Right cardiac atrium (tissue), 5 donors: ENCODE measurements around the gene MTHFD1L. TPM values are rescaled to one million over a fixed set of nuclear protein-coding genes. Genes with fewer than 3 reads are reported as not detected.
A peak's percentile ranks its signal among the peaks of the same experiment; 100 is the strongest.
"Not testable (repeated sequence)": the region's sequence is repeated elsewhere in the genome, so short reads cannot be mapped to it uniquely, and the experiment has no call there.

ENCODE experiments used
- ATAC-seq, 2 donors: fragments of 200-7000 bp; cut with Tn5 transposase; one replicate each; pipeline versions ENCODE4 v1.8.0 to v1.9.1; 2020; ENCODE audit warnings: moderate library complexity in 2 of 2, mild to moderate bottlenecking in 1 of 2
- DNase-seq, 3 donors: peaks; one replicate each; pipeline ENCODE4 v3.0.0-alpha.2; 2020
- H3K27ac ChIP-seq: one replicate; pipeline ENCODE4 v1.5.1; 2013; ENCODE audit warnings: mild to moderate bottlenecking, low read length, control low read depth, moderate library complexity
- H3K27me3 ChIP-seq: one replicate; pipeline ENCODE4 v1.6.1; 2013; ENCODE audit not compliant: control insufficient read depth, insufficient read depth
- H3K4me1 ChIP-seq: one replicate; pipeline ENCODE4 v1.6.1; 2013; ENCODE audit warnings: low read length; ENCODE audit not compliant: control insufficient read depth, insufficient read depth
- H3K4me3 ChIP-seq: one replicate; pipeline ENCODE4 v1.5.1; 2013; ENCODE audit warnings: low read length, control low read depth
- H3K9me3 ChIP-seq: one replicate; pipeline ENCODE4 v1.6.1; 2013; ENCODE audit warnings: low read length; ENCODE audit not compliant: control insufficient read depth
- WGBS: extraction: QIAGEN DNeasy Blood & Tissue Kit; methylation state at CpG from one replicate; pipeline ENCODE4 v1.1.7; 2013; 5-methylcytosine and 5-hydroxymethylcytosine counted together
- intact Hi-C, 4 donors: fragments of 100-400 bp; cut with DNase I; formaldehyde crosslinking; loops; one replicate each; pipeline versions ENCODE4 v1.11.0 to v1.14.0; 2022 to 2023
- polyA plus RNA-seq: library from polyadenylated mRNA; stranded (reverse); fragments of 200-250 nt; gene quantifications from one replicate; pipeline ENCODE4 v1.2.3, GENCODE V29; 2013
- total RNA-seq, 4 donors: library from RNA; stranded (reverse); fragmentation: NEBNext Ultra II Directional; extraction: Animal tissue kit (Norgen Biotek cat#: 25700); gene quantifications; one replicate each; pipeline ENCODE4 v1.2.1, GENCODE V29; 2021
- donor health status: healthy with polysubstance abuse.
- donor health status: DM: no; HTN: yes; CAD: no.
- donor health status: DM: no; HTN: no; CAD: no.
- donor health status: DM: no; HTN: yes; CAD: no; lungs with severe emphysema.
- donor health status: DM: yes; HTN: yes; CAD: no.

MTHFD1L gene
- total and polyA plus RNA-seq, 5 donors, result 2.4 to 18.2 (median 5.0) TPM

DNA sequence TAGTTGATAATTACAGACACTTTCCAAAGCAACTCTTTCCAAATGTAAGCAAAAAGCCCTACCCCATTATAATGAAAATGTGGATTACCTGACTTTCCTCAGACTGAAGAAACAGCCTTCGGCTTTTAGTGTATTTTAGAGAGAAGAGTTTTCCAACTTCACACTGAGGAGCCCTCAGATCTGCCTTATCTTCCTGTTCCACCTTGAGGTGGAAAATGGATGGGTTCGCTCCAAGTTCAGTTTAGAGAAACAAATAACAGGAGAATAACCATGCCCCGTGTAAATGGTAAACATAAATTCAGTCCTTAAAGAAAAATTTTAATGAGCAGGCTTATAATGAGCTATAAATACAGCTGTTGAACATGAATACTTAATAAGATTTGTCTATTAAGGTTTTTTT is 21.1 kb upstream of the MTHFD1L start:
- Histone ChIP-seq H3K9me3 (no peaks in the 10 kb centered on the region), H3K27me3 (no peaks in the 10 kb centered on the region), H3K4me3 (no peak overlapping the region), H3K27ac (no peak overlapping the region), H3K4me1 (no peaks in the 10 kb centered on the region)
- DNase-seq (no peak), ATAC-seq (no peak)
- 83% methylated on average over 3 of the region's 3 CpGs for WGBS
- intact Hi-C loops, result no loop called here

DNA sequence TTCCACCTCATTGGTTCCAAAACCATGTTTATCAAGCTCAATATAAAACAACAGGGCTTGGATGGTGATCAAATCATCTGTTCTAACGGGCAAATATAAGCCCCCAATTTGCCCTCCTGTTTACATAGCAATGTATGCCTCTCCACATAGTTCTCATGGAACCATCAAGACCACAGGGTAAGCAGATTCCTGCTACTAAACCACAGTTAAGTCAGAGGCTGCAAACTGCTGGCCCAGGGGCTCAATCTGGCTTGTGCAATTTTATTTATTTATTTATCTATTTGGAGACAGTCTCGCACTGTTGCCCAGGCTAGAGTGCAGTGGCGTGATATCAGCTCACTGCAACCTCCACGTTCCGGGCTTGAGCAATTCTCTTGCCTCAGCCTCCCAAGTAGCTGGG is 18.9 kb upstream of the MTHFD1L start:
- Histone ChIP-seq H3K27me3 (no peaks in the 10 kb centered on the region), H3K9me3 (no peaks in the 10 kb centered on the region), H3K4me1 (no peaks in the 10 kb centered on the region), H3K27ac (no peak overlapping the region), H3K4me3 (no peak overlapping the region)
- ATAC-seq (no peak), DNase-seq (no peak)
- WGBS, result 95% methylated on average over 5 of the region's 5 CpGs
- intact Hi-C loops, result no loop called here

DNA sequence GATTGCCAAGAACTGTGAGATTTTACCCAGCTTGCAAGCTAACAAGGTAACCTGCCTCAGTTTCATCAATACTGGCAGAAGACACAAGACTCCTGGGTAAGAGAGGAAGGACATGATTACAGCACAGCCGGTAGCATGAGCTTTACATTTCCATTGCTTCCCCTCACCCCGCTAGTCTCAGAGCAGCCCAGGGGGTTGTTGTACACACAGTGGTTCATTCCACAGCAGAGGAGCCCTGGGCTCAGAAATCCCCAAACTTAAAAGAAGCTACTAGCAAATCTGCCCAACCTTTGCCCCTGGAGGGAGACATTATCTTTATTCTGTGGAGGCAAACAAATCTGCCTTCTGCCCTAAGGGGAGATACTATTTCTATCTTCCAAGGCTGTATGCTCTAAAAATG is 17.1 kb upstream of the MTHFD1L start:
- H3K27ac ChIP-seq, result no peak overlapping the region
- WGBS, result 70% methylated on average over 2 of the region's 2 CpGs
- DNase-seq (no peak), ATAC-seq (no peak)
- H3K4me1 ChIP-seq, result no peaks in the 10 kb centered on the region
- H3K4me3 ChIP-seq, result no peak overlapping the region
- no peaks in the 10 kb centered on the region for H3K9me3 ChIP-seq
- intact Hi-C loops, result no loop called here
- H3K27me3 ChIP-seq, result no peaks in the 10 kb centered on the region

DNA sequence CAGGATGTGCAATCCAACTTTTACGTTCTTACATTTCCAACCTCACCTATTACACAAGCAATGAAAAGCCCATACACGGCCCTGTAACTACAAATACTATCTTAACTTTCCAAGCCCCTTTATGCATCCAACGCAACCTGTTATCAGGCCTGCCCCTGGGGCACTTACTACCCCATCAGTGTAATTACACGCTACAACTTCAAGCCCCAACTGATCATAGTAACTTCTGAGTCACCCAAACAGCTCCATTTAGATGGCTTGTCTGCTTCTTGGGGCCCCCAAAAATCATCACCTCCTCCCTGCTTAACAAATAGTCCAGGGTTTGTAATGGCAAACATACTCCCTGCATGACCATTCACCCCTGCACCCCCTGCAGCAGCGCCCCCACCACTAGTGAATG is 11.1 kb upstream of the MTHFD1L start:
- 89% methylated on average over 5 of the region's 5 CpGs for WGBS
- DNase-seq, result not testable (repeated sequence)

DNA sequence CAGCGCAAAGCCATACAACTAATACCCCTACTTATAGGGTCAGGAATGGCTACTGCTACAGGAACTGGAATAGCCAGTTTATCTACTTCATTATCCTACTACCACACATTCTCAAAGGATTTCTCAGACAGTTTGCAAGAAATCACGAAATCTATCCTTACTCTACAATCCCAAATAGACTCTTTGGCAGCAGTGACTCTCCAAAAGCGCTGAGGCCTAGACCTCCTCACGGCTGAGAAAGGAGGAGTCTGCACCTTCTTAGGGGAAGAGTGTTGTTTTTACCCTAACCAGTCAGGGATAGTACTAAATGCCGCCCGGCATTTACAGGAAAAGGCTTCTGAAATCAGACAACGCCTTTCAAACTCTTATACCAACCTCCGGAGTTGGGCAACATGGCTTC is 10.3 kb upstream of the MTHFD1L start:
- intact Hi-C loops, DNase-seq: not testable (repeated sequence)
- WGBS, result 98% methylated on average over 8 of the region's 8 CpGs

More for the DNA sequence above, 11.1 kb upstream of the MTHFD1L start:
- H3K4me3 ChIP-seq, H3K27me3 ChIP-seq, intact Hi-C loops, H3K27ac ChIP-seq, H3K9me3 ChIP-seq, ATAC-seq, H3K4me1 ChIP-seq: not testable (repeated sequence)

DNA sequence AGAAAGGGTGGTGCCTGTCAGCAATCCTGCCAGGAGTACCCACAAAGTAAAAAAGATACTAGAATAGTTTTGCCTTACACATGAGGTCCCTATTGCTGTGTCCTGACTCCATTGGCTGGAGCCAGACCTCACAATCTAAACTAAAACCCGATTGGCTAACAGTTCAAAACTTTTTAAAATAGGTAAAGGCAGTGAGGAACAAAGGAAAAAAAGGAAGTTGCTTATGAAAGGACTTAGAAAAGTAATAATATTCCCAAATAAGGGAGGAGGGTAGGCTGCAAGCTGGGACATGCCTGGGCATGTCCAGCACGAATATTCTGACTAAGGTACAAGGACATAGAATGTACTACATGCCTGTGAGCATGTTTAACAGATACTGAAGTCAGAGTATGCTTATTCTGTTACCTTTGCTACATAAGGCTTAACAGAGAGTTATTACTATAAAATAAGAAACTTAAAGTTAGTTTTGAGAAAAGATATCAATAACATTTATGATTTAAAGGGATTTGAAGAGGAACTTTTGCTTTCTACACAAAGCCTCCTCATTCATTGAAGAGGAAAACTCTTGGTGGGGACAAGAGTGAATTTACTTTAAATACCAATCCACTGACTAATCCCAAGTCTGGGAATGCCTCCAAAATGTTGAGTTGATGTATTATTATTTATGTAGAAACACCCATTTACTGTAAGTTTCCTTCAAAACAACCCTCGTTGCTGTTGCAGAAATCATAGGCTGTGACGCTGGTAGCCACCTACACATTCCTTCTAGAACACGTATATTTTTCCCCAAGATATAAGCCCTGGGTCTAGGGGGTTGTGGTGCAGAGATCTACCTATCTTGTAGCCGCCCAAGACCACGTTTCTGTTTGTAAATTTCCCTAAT is 8.2 kb upstream of the MTHFD1L start:
- ATAC-seq (peak; percentile 55 to 64), DNase-seq (no peak)
- Histone ChIP-seq H3K27ac (no peak overlapping the region), H3K27me3 (no peaks in the 10 kb centered on the region), H3K9me3 (no peaks in the 10 kb centered on the region), H3K4me1 (peaks cover 9% of the 10 kb centered on the region), H3K4me3 (no peak overlapping the region)
- intact Hi-C loops, result no loop called here
- WGBS, result 50% methylated on average over 7 of the region's 7 CpGs

More for the DNA sequence above, 10.3 kb upstream of the MTHFD1L start:
- H3K27me3 ChIP-seq, H3K27ac ChIP-seq, H3K4me1 ChIP-seq, H3K9me3 ChIP-seq, H3K4me3 ChIP-seq, ATAC-seq: not testable (repeated sequence)

DNA sequence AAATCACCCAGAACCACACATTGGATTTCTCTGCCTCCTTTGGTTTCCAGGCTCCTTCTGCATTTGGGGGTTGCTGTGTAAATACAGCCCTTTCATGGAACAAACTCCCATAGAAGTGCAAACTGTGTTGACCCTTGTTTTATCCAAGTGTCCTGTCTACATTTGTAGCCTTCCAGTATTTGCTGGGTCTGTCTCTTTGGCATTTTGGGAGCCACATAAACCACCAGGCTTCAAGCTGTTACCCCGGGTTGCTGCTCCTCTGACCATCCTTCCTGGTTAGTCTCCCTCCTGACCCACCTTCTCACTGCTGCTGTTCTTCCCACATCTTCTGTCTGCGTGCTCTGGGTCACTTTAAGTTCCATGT is 7.6 kb upstream of the MTHFD1L start:
- H3K9me3 ChIP-seq, result no peaks in the 10 kb centered on the region

DNA sequence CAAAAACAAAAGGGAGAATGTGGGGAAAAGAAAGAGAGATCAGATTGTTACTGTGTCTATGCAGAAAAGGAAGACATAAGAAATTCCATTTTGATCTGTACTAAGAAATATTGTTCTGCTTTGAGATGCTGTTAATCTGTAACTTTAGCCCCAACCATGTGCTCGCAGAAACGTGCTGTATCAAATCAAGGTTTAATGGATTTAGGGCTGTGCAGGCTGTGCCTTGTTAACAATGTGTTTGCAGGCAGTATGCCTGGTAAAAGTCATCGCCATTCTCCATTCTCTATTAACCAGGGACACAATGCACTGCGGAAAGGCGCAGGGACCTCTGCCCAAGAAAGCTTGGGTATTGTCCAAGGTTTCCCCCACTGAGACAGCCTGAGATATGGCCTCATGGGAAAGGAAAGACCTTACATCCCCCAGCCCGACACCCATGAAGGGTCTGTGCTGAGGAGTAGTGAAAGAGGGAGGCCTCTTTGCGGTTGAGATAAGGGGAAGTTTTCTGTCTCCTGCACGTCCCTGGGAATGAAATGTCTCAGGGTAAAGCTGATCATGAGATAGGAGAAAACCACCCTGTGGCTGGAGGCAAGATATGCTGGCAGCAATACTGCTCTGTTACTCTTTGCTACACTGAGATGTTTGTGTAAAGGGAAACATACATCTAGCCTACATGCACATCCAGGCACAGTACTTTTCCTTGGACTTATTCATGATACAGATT is 3.9 kb upstream of the MTHFD1L start:
- H3K27ac ChIP-seq, intact Hi-C loops, DNase-seq, ATAC-seq, H3K4me3 ChIP-seq, H3K27me3 ChIP-seq, H3K4me1 ChIP-seq, H3K9me3 ChIP-seq: not testable (repeated sequence)
- WGBS, result 39% methylated on average over 8 of the region's 8 CpGs

More for the DNA sequence above, 7.6 kb upstream of the MTHFD1L start:
- H3K4me3 ChIP-seq, result no peak overlapping the region
- peaks cover 9% of the 10 kb centered on the region for H3K4me1 ChIP-seq
- 86% methylated on average over 2 of the region's 2 CpGs for WGBS
- peak in 1 of 2 donors; percentile 34 for ATAC-seq
- intact Hi-C loops, result no loop called here
- no peak for DNase-seq
- no peaks in the 10 kb centered on the region for H3K27me3 ChIP-seq
- H3K27ac ChIP-seq, result no peak overlapping the region

DNA sequence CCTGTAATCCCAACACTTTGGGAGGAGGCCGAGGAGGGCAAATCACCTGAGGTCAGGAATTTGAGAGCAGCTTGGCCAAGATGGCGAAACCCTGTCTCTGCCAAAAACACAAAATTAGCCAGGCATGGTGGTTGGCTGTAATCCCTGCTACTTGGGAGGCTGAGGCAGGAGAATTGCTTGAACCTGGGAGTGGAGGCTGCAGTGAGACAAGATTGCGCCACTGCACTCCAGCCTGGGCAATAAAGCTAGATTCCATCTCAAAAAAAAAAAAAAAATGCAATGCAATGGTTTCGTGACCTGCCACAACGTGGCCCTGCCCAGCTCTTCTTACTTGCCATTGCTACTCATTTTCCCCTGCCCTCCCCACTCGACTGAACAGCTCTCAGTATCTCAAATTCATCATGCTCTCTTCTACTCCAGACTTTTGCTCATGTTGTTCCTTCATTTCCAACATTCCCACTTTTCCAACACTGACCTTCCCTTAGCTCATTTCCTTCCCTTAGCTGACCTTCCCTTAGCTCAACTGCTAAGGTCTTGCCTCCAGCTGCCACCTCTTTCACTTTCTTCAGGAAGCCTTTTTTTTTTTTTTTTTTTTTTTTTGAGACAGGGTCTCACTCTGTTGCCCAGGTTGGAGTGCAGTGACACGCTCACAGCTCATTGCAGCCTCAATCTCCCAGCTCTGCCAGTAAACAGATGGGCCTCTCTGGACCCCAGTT is 2.1 kb upstream of the MTHFD1L start:
- no peak overlapping the region for H3K4me3 ChIP-seq
- ATAC-seq (no peak), DNase-seq (no peak)
- no peaks in the 10 kb centered on the region for H3K9me3 ChIP-seq
- WGBS, result 93% methylated on average over 7 of the region's 7 CpGs
- no peaks in the 10 kb centered on the region for H3K4me1 ChIP-seq
- no peaks in the 10 kb centered on the region for H3K27me3 ChIP-seq
- intact Hi-C loops, result no loop called here
- H3K27ac ChIP-seq, result no peak overlapping the region

DNA sequence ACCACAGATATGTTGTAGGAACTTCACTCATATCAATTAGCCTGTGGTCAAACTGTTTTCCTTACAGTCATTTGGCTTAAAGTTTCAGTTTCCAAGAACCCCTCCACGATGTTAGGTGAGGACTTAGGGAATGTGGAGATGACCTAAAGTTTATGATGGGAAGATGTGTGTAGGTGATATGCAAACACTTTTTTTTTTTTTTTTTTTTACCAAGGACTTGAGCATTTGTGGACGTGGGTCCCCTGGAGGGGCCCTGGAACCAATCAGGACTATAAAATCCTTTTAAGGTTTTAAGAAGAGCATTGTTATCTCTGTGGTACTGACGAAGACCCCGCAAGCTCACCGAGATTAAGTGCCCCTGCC is 478 bp upstream of the MTHFD1L start:
- peak overlapping the region; percentile 84 for H3K4me3 ChIP-seq
- no peak for ATAC-seq
- H3K4me1 ChIP-seq, result no peaks in the 10 kb centered on the region
- intact Hi-C loops, result no loop called here
- no peaks in the 10 kb centered on the region for H3K9me3 ChIP-seq
- 20% methylated on average over 5 of the region's 5 CpGs for WGBS
- H3K27me3 ChIP-seq, result no peaks in the 10 kb centered on the region
- peak overlapping the region; percentile 46 for H3K27ac ChIP-seq
- DNase-seq, result no peak
